ENCODE measurements around the gene SMS.

Gene SMS

GRCh38 chrX:21972046-21972445 is 31.5 kb downstream of the SMS start:
- TF ChIP-seq, protein P1, sequence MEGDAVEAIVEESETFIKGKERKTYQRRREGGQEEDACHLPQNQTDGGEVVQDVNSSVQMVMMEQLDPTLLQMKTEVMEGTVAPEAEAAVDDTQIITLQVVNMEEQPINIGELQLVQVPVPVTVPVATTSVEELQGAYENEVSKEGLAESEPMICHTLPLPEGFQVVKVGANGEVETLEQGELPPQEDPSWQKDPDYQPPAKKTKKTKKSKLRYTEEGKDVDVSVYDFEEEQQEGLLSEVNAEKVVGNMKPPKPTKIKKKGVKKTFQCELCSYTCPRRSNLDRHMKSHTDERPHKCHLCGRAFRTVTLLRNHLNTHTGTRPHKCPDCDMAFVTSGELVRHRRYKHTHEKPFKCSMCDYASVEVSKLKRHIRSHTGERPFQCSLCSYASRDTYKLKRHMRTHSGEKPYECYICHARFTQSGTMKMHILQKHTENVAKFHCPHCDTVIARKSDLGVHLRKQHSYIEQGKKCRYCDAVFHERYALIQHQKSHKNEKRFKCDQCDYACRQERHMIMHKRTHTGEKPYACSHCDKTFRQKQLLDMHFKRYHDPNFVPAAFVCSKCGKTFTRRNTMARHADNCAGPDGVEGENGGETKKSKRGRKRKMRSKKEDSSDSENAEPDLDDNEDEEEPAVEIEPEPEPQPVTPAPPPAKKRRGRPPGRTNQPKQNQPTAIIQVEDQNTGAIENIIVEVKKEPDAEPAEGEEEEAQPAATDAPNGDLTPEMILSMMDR (conservative IDR thresholded peaks at IDR 0.05) = no peak
- TF ChIP-seq ZFX (IDR thresholded peaks at IDR 0.05) = no peak
- H3K27ac ChIP-seq = peak overlapping the region; percentile 73

- TF ChIP-seq ZFX (IDR thresholded peaks at IDR 0.05) = no peak
- peak overlapping the region; percentile 73 for H3K27ac ChIP-seq
Measured at GRCh38 chrX:21972721-21973120, 32.2 kb downstream of the SMS start.

DNA sequence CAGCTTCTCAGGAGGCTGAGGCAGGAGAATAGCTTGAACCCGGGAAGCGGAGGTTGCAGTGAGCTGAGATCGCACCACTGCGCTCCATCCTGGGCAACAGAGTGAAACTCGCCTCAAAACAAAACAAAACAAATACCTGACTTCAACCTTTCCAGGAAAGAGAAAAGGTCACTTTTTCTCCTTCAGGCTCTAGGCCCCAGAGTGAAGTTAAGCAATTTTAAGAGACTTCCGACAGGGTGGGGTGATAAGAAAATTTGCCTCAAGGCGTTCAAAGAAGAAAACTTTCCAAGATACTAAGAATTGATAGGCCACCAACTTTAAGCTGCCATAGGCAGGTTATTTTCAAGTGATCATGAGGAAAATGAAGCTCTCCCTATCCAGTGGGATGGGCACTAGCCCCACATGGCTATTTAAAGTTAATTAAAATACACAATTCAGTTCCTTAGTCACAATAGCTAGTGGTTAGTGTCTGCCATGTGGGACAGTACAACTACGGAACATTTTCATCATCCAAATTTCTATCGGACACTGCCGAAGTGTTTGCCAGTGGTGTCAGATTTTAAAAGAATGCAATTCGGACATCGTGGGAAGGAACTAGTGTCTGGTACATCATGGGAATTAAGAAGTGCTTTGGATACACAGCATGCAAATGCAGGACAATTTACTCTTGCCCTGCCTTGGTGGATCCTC is 33.0 kb downstream of the SMS start:
- peak overlapping the region; percentile 73 for H3K27ac ChIP-seq
- TF ChIP-seq, protein P1 (conservative IDR thresholded peaks at IDR 0.05) = no peak
- TF ChIP-seq ZFX (IDR thresholded peaks at IDR 0.05) = no peak

DNA sequence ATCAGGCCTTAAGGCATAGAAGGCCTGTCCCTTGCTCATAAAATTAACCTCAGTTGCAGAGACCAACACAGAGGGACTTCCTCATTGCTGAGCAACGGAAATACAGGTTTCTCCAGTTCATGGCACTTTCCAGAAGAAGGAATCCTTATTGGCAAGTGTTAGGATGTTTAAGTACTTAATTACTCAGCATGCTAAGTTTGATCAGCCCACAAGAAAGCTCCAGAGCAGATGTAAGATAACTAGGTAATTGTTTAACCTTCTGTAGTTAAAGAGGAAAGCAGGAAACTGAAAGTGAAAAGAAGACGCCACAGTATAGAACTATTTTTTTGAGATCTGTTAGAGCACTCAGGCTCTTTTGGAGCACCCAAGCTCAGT is 33.5 kb downstream of the SMS start:
- TF ChIP-seq, protein P1 (conservative IDR thresholded peaks at IDR 0.05) = no peak
- no peak for TF ChIP-seq ZFX (IDR thresholded peaks at IDR 0.05)

DNA sequence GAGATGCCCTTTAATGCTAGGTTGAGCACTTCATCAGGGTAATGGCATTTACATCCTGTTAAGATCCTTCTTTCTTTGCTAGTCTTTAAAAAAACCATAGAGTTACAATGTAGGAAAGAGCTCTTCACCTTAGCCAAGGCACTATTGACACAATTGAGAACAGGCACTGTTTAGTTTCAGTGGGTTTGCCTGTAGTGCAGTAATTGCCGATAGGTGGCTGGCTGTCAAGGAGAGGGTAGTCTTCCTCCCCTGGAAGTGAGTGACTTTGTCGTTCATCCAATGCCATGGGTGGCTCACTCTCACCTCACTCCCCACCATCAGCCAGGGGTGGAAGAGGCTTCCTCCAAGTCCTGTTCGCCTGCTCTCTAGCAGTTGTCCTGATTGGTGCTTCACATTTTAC is 34.7 kb downstream of the SMS start:
- TF ChIP-seq, protein P1 (conservative IDR thresholded peaks at IDR 0.05) = no peak
- TF ChIP-seq ZFX (IDR thresholded peaks at IDR 0.05) = no peak
- peak overlapping the region; percentile 73 for H3K27ac ChIP-seq

More for the DNA sequence above, 33.5 kb downstream of the SMS start:
- peak overlapping the region; percentile 73; the same call in 1 of the 2 replicates for H3K27ac ChIP-seq

GRCh38 chrX:21975812-21976211 is 35.3 kb downstream of the SMS start:
- peak overlapping the region; percentile 73 for H3K27ac ChIP-seq
- TF ChIP-seq, protein P1 (conservative IDR thresholded peaks at IDR 0.05) = peak; percentile 36
- TF ChIP-seq ZFX (IDR thresholded peaks at IDR 0.05) = no peak

DNA sequence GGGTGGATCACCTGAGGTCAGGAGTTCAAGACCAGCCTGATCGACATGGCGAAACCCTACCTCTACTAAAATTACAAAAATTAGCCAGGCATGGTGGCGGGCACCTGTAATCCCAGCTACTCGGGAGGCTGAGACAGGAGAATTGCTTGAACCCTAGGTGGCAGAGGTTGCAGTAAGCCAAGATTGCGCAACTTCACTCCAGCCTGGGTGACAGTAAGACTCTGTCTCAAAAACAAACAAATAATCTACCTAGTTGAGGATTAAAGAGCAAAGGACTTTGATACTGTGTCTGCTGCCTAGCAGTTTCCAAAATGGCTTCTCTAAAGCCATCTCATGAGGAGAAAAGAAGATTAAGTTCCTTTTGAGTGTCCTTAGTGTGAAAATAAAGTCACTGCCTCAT is 37.8 kb downstream of the SMS start:
- TF ChIP-seq, protein P1 (conservative IDR thresholded peaks at IDR 0.05) = no peak
- no peak for TF ChIP-seq ZFX (IDR thresholded peaks at IDR 0.05)
- H3K27ac ChIP-seq = no peak overlapping the region

DNA sequence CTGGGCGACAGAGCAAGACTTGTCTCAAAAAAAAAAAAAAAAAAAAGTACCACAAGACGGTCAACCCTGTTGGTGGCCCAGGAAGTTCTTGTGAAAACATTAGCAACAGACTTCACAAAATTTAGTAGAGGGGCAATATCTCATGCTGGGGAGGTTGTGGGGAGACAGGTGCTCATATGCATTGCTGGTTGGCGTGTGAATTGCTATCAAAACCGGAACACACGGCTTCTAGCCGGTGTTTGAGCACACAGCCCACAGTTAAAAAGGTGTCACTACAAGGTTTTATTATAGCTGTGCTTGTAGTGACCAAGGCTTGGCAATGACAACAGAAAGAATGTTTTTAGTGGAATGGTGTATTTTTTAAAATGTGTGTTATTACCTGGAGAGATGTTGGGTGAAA is 41.8 kb downstream of the SMS start:
- no peak overlapping the region for H3K27ac ChIP-seq
- TF ChIP-seq, protein P1 (conservative IDR thresholded peaks at IDR 0.05) = no peak
- no peak for TF ChIP-seq ZFX (IDR thresholded peaks at IDR 0.05)
